Upper lobe of right lung (tissue), 1 donor: Measurements from ENCODE around the gene ZNF585A. TPM values are rescaled to one million over a fixed set of nuclear protein-coding genes. Genes with fewer than 3 reads are reported as not detected.
"Not testable (repeated sequence)": the region's sequence is repeated elsewhere in the genome, so short reads cannot be mapped to it uniquely, and the experiment has no call there.

Experiments used
- ATAC-seq: fragments of 200-7000 bp; cut with Tn5 transposase; one replicate; pipeline ENCODE4 v1.9.1; 2020; ENCODE audit warnings: mild to moderate bottlenecking, moderate library complexity
- DNase-seq: peaks from one replicate; pipeline ENCODE4 v3.0.0-alpha.2; 2020
- H3K27ac ChIP-seq: fragments of 200-600 bp; one replicate; pipeline ENCODE4 v1.8.0; 2022
- H3K27me3 ChIP-seq: fragments of 200-600 bp; one replicate; pipeline ENCODE4 v1.8.0; 2022; ENCODE audit warnings: mild to moderate bottlenecking
- H3K36me3 ChIP-seq: fragments of 200-600 bp; one replicate; pipeline ENCODE4 v1.8.0; 2022
- H3K4me1 ChIP-seq: fragments of 200-600 bp; one replicate; pipeline ENCODE4 v1.8.0; 2022
- H3K4me3 ChIP-seq: fragments of 200-600 bp; one replicate; pipeline ENCODE4 v1.8.0; 2022; ENCODE audit warnings: mild to moderate bottlenecking
- H3K9me3 ChIP-seq: fragments of 200-600 bp; one replicate; pipeline ENCODE4 v1.8.0; 2022
- intact Hi-C: fragments of 100-400 bp; cut with DNase I; formaldehyde crosslinking; loops from one replicate; pipeline ENCODE4 v1.11.0; 2022
- total RNA-seq: library from RNA; stranded (reverse); fragmentation: NEBNext Ultra II Directional; extraction: Animal tissue kit (Norgen Biotek cat#: 25700); gene quantifications from one replicate; pipeline ENCODE4 v1.2.1, GENCODE V29; 2021
- TF ChIP-seq, protein P1 (sequence below): fragments of 200-600 bp; IDR thresholded peaks from one replicate; pipeline ENCODE4 v1.8.0; 2022; ENCODE audit warnings: antibody characterized with exemption
- donor health status: DM: no; HTN: yes; CAD: no; lungs with severe emphysema.

The ZNF585A gene
- total RNA-seq, 1 donor from 2014 or later = 12.7 TPM

DNA sequence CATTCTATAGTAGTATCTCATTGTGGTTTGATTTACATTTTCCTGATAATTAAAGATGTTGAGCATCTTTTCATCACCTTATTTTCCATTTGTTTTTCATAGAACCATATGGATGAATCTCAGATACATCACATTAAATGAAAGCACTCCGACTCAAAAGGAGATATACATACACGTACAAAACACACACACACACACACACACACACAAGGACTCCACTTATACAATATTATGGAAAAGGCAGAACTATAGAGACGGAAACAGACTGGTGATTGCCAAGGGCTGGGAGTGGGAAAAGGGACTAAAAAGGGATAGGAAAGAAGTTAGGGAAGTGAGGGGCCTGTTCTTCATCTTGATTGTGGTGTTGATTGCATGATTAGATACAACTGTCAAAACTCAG, 24.3 kb downstream of the ZNF585A start:
- Histone ChIP-seq H3K27me3 (no peaks in the 10 kb centered on the region), H3K36me3 (no peaks in the 10 kb centered on the region), H3K27ac (no peak overlapping the region), H3K4me1 (no peaks in the 10 kb centered on the region), H3K9me3 (peaks cover 85% of the 10 kb centered on the region), H3K4me3 (no peak overlapping the region)
- ATAC-seq (no peak), DNase-seq (no peak)
- TF ChIP-seq, protein P1, sequence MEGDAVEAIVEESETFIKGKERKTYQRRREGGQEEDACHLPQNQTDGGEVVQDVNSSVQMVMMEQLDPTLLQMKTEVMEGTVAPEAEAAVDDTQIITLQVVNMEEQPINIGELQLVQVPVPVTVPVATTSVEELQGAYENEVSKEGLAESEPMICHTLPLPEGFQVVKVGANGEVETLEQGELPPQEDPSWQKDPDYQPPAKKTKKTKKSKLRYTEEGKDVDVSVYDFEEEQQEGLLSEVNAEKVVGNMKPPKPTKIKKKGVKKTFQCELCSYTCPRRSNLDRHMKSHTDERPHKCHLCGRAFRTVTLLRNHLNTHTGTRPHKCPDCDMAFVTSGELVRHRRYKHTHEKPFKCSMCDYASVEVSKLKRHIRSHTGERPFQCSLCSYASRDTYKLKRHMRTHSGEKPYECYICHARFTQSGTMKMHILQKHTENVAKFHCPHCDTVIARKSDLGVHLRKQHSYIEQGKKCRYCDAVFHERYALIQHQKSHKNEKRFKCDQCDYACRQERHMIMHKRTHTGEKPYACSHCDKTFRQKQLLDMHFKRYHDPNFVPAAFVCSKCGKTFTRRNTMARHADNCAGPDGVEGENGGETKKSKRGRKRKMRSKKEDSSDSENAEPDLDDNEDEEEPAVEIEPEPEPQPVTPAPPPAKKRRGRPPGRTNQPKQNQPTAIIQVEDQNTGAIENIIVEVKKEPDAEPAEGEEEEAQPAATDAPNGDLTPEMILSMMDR = no peak
- intact Hi-C loops = no loop called here

DNA sequence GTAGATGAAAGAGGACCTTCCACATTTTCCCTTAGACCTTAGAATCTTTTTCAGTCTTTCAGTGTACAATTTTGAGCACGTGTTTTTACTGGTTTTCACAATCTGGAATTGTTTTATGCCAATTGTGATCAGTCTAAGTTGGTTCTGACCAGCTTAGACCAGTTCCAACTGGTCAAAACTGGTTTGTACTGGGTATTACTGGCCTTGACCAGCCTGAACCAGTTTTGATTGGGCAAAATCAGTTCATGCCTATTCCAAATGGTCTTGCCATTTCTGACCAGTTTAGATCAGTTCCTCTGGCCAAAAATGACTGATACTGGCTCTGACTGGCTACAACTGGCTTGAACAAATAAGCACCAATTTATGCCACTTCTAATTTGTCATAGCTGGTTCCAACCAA, 36.4 kb downstream of the ZNF585A start:
- TF ChIP-seq, protein P1 = no peak
- peaks cover 86% of the 10 kb centered on the region for H3K9me3 ChIP-seq
- H3K27ac ChIP-seq = no peak overlapping the region
- H3K4me1 ChIP-seq = no peaks in the 10 kb centered on the region
- H3K36me3 ChIP-seq = no peaks in the 10 kb centered on the region
- DNase-seq (no peak), ATAC-seq (no peak)
- no peaks in the 10 kb centered on the region for H3K27me3 ChIP-seq
- no peak overlapping the region for H3K4me3 ChIP-seq
- intact Hi-C loops = no loop called here

DNA sequence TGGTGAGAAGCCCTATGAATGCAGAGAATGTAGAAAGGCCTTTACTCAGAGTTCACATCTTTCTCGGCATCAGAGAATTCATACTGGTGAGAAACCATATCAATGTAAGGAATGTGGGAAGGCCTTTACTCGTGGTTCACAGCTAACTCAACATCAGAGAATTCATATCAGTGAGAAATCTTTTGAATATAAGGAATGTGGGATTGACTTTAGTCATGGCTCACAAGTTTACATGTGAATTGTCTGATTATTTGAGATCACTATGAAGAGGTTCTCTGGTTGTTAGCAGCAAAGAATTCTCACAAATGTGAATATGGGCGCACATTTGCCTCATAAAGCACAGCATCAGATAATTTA, 43.7 kb downstream of the ZNF585A start:
- ATAC-seq (no peak), DNase-seq (no peak)
- Histone ChIP-seq H3K27ac (no peak overlapping the region), H3K4me1 (no peaks in the 10 kb centered on the region), H3K4me3 (no peak overlapping the region), H3K36me3 (peaks cover 14% of the 10 kb centered on the region), H3K27me3 (no peaks in the 10 kb centered on the region), H3K9me3 (peaks cover 100% of the 10 kb centered on the region)
- intact Hi-C loops = no loop called here
- TF ChIP-seq, protein P1 = no peak

DNA sequence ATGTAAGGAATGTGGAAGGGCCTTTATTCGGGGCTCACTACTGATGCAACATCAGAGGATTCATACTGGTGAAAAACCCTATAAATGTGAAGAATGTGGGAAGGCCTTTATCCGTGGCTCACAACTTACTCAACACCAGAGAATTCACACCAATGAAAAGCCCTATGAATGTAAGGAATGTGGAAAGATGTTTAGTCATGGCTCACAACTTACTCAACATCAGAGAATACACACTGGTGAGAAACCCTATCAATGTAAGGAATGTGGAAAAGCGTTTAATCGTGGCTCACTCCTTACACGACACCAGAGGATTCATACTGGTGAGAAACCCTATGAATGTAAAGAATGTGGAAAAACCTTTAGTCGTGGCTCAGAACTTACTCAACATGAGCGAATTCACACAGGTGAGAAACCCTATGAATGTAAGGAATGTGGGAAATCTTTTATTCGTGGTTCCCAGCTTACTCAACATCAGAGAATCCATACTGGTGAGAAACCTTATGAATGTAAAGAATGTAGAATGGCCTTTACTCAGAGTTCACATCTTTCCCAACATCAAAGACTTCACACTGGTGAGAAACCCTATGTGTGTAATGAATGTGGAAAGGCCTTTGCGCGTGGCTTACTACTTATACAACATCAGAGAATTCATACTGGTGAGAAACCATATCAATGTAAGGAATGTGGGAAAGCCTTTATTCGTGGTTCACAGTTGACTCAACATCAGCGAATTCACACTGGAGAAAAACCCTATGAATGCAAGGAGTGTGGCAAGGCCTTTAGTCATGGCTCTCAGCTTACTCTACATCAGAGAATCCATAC, 44.3 kb downstream of the ZNF585A start:
- ATAC-seq (no peak), DNase-seq (no peak)
- Histone ChIP-seq H3K27ac (no peak overlapping the region), H3K9me3 (peaks cover 100% of the 10 kb centered on the region), H3K4me3 (no peak overlapping the region), H3K4me1 (no peaks in the 10 kb centered on the region), H3K36me3 (peaks cover 14% of the 10 kb centered on the region), H3K27me3 (no peaks in the 10 kb centered on the region)
- TF ChIP-seq, protein P1 = no peak
- intact Hi-C loops = no loop called here

DNA sequence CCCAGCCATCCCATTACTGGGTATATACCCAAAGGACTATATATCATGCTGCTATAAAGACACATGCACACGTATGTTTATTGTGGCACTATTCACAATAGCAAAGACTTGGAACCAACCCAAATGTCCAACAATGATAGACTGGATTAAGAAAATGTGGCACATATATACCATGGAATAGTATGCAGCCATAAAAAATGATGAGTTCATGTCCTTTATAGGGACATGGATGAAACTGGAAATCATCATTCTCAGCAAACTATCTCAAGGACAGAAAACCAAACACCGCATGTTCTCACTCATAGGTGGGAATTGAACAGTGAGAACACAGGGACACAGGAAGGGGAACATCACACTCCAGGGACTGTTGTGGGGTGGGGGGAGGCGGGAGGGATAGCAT, 50.4 kb downstream of the ZNF585A start:
- H3K27me3 ChIP-seq, intact Hi-C loops, ATAC-seq, H3K4me1 ChIP-seq, H3K27ac ChIP-seq, DNase-seq, H3K36me3 ChIP-seq, H3K4me3 ChIP-seq: not testable (repeated sequence)
- H3K9me3 ChIP-seq = peaks cover 53% of the 10 kb centered on the region

DNA sequence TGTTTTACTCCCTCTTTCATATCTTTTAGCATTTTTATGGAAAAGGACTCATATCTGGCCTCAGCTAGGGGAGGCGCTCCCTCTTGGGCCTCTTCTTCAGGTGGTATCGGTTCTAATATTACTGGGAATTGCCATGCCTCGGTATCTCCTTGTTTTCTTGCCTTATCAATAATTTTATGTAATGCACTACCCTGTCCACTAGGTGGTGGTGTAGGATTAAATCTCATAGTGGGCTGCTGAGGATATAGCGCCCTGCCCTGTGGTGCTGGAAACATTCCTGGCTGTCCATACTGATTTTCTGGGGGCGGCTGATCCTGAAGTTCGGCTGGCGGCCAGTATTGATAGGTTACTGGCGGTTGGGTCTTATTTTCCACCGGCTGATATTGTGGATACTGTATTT, 58.5 kb downstream of the ZNF585A start:
- TF ChIP-seq, protein P1 = no peak
- no peak overlapping the region for H3K27ac ChIP-seq
- H3K36me3 ChIP-seq = no peaks in the 10 kb centered on the region
- H3K4me1 ChIP-seq = no peaks in the 10 kb centered on the region
- H3K27me3 ChIP-seq = no peaks in the 10 kb centered on the region
- DNase-seq (no peak), ATAC-seq (no peak)
- intact Hi-C loops = no loop called here
- no peak overlapping the region for H3K4me3 ChIP-seq
- peaks cover 69% of the 10 kb centered on the region for H3K9me3 ChIP-seq

DNA sequence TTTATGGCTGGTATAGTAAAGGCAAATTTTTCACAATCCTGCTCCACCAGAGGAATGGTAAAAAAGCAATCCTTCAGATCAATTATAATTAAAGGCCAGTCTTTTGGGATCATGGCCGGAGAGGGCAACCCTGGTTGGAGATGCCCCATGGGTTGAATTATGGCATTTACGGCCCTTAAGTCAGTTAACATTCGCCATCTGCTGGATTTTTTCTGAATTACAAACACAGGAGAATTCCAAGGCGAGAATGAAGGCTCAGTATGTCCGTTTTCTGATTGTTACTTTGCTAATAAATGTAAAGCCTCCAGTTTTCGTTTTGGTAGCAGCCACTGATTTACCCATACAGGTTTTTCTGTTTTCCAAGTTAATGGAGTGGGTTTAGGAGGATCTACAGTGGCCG, 60.7 kb downstream of the ZNF585A start:
- H3K36me3 ChIP-seq, intact Hi-C loops, ATAC-seq, DNase-seq, H3K27me3 ChIP-seq, H3K4me1 ChIP-seq, H3K4me3 ChIP-seq, H3K27ac ChIP-seq: not testable (repeated sequence)
- peaks cover 86% of the 10 kb centered on the region for H3K9me3 ChIP-seq

DNA sequence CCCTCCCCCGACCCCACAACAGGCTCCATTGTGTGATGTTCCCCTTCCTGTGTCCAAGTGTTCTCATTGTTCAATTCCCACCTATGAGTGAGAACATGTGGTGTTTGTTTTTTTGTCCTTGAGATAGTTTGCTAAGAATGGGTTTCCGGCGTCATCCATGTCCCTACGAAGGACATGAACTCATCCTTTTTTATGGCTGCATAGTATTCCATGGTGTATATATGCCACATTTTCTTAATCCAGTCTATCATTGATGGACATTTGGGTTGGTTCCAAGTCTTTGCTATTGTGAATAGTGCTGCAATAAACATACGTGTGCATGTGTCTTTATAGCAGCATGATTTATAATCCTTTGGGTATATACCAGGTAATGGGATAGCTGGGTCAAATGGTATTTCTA, 68.4 kb downstream of the ZNF585A start:
- not testable (repeated sequence) for H3K36me3 ChIP-seq, ATAC-seq

More for the DNA sequence above, 68.4 kb downstream of the ZNF585A start:
- H3K27ac ChIP-seq, H3K4me1 ChIP-seq, H3K27me3 ChIP-seq, intact Hi-C loops, DNase-seq, H3K4me3 ChIP-seq: not testable (repeated sequence)
- H3K9me3 ChIP-seq = peaks cover 64% of the 10 kb centered on the region
